Hematopoietic multipotent progenitor cell treated with erythropoietin and hydrocortisone succinate and interleukin-3 and kit ligand, for 17 days (in vitro differentiated cells): Measurements from ENCODE around the gene ING4.

Source experiments
- DNase-seq: peaks from one replicate; pipeline ENCODE4 v3.0.0-alpha.2; 2015; ENCODE audit warnings: low spot score

ING4 gene

DNA sequence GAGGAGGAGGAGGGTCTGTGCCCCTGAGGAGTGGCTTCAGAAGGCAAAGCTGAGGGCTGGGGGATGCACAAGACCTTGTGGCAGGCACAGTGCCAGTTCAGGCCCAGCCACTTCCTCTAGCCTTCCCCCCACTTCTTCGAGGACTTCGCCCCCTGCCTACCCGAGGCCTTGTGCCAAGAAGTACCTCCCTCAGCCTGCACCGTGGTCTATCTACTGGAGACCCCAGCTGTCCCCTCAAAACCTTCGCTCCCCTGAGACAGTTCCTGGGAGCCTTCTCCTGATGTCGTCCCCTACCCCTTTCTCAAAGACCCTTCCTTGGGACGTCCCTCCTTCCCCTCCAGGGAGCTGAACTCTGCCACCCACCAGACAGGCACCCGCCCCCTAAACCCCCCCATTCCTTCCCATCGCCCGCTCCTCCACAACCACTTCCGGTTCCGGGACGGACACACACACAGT is 25.7 kb upstream of the ING4 start:
- no peak for DNase-seq

DNA sequence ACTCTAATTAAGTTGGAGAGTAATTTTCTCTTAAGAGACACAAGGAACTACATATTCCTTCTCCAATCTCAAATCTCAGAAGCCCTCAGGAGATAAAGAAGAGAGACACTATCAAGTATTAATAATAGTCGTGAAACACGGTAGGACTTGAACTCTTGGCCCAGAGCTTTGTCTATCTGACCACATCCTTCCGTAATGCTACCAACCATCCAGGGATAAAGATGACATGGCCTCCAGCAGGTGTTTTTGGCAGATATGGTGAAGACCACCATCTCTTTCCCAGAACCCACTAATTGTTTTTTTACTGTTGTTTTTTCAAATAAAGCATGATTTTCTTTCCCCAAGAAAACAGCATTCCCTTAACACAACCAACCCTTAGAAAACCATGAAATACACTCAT is 22.9 kb upstream of the ING4 start:
- DNase-seq, result no peak

DNA sequence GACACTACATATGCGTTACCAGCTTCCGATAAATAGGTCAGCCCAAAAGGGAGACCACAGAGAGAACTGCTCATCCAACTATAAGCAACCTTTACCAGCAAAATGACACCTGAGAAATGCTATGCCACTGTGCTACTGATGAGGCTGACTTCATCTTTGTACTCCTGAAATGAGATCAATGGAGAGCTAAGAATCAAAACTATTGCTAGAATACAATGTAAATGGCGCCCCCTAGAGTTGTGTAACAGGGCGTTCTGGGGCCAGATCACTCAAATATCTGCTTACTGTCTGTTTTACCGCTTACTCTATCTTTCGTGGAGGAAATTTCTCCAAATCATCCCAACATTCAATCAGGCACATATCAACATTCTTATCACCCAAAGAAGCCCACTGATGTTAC is 21.7 kb upstream of the ING4 start:
- DNase-seq, result peak; percentile 79

DNA sequence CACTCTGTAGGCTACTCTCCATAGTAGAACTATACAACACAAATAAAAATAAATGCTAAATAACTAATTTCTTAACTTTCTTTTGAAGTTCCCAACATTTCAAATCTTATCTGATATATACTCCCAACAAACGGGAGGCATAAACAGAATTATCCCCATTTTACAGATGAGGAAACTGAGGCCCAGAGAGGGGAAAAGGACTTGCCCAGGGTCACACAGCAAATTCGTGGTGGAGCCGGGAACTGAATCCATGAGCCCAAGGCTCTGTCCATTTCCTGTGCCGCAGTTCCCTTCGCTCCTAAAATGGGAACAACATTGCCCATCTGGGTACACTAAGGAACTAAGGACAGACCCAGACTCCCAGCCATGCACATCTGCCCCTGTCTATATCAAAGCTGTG is 14.0 kb upstream of the ING4 start:
- no peak for DNase-seq

DNA sequence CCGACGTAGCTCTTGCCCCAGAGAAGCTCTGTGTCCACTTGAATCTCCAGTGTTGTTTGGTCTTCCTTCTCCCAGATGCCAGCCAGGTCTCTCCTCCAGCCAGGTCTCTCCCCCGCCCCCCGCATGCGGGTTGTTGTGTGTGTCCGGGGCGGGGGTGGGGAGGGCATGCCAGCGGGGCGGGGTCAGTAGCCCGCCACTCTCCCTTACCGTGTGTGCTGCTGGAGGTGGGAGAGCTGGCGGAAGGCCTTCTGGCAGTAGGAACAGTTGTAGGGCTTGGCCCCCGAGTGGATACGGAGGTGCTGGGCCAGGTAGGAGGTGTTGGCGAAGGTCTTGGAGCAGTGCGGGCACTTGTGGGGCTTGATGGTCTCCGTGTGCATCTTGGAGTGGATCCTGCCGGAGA is 9.2 kb upstream of the ING4 start:
- DNase-seq, result no peak

DNA sequence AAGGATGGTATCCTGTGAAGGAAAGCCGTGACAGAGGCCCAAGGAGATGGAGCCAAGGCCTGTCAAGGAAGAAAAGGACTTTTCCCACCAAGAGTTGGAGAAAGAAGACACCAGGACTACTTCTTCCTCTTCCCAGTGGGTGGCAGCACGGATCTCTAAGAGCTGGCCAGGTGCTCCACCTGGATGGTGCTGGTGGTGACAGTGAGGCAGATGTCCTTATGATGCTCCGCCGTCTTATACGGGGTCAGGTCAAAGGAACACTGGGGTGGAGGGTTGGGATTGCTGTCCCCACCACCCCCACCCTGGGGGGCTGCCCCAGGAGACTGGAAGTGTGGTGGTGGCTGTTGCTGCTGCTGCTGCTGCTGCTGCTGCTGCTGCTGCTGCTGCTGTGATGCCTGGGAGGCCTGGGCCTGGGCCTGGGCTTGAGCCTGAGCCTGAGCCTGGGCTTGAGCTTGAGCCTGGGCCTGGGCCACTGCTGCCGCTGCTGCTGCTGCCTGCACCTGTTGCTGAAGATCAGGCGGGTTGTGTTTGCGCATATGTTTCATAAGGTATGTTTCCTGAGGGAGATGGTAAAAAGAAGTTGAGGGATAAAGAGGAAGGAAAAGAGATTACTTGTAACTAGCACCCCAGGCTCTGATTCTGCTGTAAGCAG is 4.8 kb upstream of the ING4 start:
- no peak for DNase-seq

DNA sequence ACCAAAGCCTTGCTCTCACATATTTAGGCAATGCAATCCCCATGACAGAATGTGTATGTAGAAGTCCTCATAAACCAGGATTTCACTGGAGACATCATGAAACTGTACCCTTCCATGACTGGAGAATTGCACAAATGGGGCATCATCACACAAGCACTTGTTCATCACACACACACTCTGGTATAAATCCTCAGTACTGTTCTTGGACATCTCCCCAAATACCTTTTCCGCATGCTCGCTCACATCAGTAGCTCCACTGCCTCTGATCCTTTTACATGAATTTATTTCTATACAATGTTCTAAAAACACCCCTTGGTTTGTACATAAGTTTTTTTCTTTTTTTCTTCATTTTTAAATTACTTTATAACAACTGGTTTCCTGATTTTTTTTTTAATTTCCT is 3.3 kb upstream of the ING4 start:
- no peak for DNase-seq

DNA sequence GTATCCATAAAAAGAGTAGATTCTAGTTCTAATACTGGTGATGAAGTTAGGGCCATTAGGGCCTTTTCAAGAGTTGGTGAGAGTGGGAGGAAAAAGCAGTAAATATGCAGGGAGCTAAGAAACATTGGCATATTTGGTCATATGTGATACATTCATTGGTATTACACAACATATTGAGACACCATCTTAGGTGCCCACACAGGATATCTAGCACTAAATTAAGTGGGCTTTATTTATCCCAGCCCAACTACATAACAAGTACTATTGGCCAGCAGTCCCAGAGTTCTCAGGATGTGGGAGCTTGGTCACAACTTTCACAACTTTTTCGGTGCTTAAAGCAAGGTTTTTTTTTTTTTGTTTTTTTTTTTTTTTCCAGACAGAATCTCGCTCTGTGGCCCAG is 2.0 kb upstream of the ING4 start:
- DNase-seq, result no peak

DNA sequence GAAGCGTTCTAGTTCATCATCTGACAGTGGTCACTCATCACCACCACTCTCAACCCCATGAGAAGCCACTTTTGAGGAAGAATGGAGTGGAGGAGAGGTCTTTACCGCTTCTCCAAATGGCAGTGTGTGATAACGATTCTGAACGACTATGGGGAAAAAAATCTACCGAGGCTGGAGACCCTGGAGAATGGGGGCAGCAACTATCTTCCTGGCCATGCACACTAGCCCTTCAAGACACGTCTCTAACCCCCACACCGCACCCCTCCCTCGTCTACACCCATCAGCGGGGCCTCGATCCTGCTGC is 365 bp downstream of the ING4 start:
- no peak for DNase-seq

DNA sequence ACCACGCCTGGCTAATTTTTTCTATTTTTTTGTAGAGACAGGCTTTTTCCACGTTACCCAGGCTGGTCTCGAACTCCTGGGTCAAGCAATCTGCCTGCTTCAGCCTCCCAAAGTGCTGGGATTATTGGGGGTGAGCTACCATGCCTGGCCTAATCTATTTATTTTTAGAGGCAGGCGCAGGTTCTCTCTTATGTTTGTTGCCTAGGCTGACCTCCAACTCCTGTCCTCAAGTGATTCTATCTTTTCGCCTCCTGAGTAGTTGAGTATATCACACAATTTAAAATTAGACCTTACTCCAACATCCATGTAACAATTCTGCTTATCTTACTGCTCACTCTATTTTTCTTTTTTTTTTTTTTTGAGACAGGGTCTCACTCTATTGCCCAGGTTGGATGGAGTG is 8.9 kb downstream of the ING4 start:
- no peak for DNase-seq

DNA sequence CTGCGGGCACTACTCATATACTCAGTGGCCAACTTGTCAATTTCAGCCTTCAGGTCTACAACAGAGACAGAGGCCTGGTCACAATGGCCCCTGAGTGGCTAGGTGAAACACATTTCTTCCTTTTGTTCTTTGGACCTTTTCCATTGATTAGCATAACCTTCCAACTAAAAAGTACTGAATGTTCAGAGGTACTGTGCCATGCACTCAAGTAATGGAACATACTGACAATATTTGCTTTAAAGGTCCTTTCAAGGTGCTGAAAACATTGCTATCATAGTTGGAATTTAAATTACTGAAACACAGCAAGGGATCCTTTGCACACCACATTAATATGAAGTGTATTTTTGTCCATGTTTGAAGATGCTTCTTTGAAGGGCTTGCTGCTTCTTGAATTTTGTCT is 9.6 kb downstream of the ING4 start:
- DNase-seq, result no peak

DNA sequence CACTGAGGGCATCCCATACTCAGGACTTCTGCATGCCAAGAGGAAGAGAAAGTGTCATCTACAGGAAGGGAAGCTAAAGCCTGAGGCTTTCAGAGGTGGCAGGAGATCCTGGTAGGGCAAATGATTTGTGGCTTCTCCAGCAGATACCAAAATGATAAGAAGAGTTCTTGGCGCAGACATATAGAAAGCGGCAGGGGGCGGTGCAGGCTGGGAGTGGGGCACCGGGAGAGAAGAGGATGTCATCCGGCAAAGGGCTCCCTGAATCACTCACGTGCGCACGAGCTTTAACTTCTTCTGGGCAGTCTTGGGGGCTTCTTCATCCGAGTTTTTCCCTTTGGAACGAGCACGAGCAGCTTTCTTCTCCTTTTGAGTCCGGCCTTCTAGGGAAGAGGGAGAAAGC is 10.5 kb downstream of the ING4 start:
- no peak for DNase-seq

DNA sequence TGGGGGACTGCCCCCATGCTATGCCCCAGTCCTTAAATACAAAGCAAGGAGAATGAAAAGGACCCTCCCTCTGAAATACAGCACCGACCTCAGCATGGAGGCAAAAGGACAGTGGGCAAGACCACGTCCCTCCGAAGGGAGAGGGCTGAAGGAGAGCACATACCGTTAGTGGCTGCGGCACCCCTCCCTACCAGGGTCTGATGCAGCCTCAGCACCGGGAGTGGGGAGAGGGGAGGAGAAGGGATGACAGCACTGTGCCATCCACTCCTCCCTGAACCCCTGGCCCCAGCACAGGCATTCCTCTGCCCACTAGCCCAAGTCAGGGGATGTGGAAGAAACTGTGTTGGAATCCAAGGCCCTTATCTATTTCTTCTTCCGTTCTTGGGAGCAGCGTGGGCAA is 12.1 kb downstream of the ING4 start:
- no peak for DNase-seq

DNA sequence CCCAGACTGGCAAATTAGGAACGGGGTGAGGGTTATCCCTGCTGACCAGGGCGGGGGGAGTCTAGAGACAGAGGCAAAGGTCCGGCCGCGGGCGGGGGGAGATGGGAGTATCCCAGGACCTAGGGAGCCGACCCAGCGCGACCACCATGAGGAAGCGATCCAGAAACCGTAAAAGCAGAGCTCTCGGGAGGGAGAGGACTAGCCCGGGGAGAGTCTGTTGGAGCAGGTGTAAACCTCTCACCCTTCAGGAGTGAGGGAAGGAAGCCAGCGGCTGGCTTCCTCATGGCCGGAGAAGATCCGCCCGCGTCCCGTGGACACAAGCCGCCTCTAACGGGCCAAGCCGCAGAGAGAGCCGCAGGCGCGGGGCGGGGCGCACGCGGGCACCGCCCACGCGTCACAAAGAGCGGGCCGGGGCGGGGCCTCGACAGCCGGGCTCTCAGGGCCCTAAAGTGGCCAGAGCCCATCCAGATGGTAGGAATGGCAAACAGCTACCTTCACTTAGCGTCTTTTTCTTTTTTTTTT is 15.8 kb downstream of the ING4 start, which contains the start of gene ACRBP:
Gene ACRBP (minus strand): TSS at position 350 of the 522 bp plus-strand sequence. CDS start 66 bp downstream, at position 284.
- DNase-seq, result peak; percentile 43

DNA sequence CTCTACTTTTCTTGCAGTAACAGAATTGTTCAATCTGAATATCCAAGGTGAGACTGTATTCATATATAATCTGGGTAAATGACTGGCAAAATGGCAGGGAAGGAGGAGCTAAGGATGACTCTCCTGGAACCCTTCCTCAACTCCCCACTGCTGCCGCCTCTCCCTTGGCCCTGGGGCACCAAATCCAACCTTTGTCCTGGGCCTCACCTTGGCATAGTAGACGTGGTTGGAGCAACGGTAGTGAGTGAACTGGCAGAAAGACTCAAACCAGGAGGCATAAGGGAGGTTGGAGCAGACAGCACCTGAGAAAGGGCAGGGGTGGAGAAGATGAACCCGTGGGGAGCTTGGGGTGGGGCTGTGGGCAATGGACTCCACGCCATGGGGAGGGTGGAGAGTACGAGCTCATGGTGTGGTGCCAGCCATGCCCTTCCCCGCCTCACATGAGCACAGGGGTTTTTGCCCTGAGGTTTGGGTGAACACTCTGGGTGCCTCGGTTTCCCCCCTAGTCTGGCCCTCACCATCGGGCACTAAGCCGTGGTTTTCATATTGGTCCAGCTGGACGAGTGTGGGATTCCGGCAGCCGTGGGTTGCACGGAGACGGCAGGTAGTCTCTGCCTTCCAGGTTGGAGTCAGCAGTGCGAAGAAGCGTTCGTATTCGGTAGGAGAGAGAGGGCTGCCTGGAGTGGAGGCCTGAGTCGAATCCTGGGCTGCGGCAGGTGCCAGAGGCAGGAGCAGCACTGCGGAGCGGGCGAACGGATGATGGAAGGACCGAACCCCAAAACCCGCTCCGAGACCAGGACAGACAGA is 16.4 kb downstream of the ING4 start:
- DNase-seq, result no peak

DNA sequence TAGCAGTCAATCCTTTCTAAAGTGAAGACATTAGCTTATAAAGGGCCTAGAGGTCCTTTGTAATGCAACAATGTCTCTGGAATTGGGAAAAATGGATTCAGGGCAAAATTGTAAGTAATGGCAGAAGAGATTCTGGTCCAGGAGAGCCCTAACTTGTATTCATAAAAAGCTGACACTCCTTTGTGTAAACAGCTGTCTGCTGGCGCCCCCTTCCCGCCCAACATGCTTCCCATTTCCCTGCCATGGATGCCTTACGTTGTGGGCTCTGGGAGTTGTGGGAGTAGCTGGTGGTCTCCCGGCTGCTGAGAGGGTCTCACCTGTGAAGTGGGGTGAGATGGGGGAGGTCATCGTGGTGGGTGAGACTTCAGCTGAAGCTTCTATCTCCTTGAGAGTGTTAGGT is 18.0 kb downstream of the ING4 start:
- DNase-seq, result no peak

DNA sequence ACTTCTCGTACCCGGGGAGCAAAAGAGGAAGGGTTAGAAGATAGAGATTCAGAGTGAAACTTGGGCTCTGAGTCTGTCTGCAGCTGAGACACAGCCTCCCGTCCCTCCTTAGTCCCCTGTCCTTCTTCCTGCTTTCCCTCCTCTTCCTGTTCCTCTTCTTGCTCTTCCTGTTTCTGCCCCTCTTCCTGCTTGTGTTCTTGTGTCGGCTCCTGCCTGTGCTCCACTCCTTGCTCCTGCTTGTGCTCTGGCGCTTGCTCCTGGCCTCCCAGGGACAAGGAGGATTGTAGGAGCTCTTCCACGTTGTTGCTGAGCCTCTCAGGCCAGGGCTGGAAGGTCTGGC is 18.7 kb downstream of the ING4 start:
- no peak for DNase-seq

DNA sequence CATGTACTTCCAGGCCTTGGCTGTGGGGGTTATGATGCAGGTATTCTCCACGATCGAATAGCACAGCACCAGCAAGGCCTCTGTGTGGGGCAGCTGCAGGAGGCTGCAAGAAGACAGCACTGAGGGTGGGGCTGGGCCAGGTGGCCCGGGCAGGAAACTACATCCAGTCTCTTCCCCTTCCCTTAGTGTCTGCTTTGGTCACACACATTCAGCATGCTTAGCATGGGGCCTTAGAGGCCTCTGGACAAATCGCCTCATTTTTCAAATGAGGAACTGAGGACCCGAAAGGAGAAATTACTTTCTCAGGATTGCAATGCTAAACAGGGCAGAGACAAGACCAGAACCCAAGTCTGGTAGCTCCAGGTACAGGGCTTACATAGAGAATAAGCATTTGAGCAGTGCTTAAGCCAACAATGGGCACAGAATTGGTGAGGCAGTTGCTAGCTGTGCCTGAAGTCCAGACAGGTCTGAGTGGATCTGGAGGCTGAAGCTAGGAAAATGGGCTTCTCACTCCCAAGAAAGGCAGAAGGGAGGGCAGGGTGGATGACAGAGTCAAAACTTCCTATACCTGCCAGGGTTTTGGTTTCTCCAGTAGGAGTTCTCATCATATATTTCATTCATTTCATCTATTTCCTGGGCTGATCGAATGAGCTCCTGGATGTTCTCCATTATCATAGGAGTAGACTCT is 19.2 kb downstream of the ING4 start:
- no peak for DNase-seq

DNA sequence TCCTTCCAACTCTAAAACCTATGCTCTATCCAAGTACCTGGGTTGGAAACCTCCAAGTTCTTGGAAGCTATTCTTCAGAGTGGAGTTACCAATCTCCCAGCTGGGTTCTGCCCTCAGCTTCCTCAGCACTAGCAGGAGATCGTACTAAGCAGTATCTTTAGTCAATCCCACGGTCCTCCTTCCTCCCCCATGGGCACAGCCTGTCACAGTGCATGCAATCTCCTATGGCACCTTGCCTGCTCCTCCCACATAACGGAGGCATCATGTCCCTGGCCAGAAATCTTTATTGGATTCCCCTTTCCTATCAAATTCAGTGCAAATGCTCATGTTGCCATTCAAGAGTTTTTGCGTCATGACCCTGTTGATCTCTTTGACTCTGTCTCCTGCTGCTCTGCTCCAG is 21.8 kb downstream of the ING4 start:
- no peak for DNase-seq

DNA sequence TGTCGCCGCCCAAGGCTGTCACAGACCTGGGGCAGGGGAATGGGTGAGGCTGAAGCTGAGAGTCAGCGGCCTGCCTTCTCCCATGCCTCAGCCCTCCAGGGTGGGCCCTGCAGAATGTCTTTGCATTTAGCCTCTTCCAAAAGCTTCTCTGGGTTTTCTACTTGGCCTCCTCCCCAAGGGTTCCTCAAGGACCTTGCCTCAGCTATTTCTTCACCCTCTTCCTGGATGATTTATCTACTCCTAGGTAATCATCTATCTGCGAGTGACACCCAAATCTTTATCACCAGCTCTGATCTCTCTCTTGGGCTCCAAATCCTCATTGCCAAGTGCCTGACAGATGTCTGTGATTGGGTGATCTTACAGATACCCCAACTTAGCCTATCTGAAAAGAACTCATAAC is 22.4 kb downstream of the ING4 start:
- no peak for DNase-seq

DNA sequence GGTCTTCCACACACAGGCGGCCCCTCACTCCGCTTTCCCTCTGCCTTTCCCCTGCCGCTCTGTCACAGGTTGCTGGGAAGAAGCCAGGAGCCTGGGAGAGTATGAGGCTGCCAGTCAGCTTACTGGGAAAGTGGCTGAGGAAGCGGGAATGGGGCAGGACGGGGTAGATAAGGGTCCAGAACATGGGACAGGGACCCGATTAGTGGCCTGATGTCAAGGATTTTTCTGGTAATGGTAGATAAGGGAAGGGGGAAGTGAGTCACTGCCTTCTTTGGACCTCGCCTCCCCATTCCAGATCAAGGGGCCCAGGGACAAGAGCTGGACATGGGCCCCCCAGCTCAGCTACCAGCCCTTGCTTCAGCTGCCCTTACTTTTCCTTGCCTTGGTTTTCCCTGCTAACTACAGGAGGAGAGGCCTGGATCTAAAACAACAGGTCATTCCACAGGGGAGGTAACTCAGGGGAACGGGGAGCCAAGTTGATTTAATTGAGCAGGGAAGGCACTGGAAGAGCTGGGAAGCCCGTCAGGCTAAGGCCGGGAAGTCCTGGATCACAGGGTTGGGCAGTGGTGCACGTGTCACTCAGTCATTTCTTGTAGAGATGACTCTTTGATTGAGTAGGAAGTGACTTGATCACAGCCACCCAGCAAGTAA is 23.6 kb downstream of the ING4 start:
- DNase-seq, result no peak

DNA sequence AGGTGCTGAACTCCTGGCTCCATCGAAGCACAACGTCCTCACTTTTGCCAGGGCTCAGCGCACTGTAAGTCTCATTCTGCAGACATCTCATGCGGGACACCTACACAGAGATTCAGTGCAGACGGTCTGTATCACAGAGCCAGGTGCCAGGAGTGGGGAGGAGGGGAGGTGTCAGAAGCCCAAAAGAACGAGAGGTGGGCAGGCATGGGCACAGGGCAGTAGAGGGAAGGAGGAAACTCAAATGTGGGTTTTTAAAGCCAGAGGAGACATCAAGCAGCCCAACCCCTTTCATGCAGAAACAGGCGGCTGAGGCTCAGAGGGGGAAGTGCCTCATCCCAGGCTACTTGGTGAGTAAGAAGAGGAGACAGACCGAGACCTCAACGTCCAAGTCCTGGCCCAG is 24.6 kb downstream of the ING4 start:
- DNase-seq, result no peak
